Right atrium auricular region (tissue), 2 donors: ENCODE results near the gene PRDM5. TPM values are rescaled to one million over a fixed set of nuclear protein-coding genes. Genes with fewer than 3 reads are reported as not detected.

Experiments used
- DNase-seq: peaks from one replicate; pipeline ENCODE4 v3.0.0-alpha.2; 2019; ENCODE audit warnings: low spot score
- H3K27ac ChIP-seq, 2 donors: fragments of 200-600 bp; sonication (generic); 1 replicate in 1 of 2; 2 replicates in 1 of 2; pipeline ENCODE4 v1.5.1; 2016 to 2019
- H3K27me3 ChIP-seq, 2 donors: fragments of 200-600 bp; sonication (generic); one replicate each; pipeline versions ENCODE4 v1.5.1 to v1.6.0; 2017 to 2019
- H3K36me3 ChIP-seq: fragments of 200-600 bp; sonication (generic); one replicate; pipeline ENCODE4 v1.5.1; 2016
- H3K4me1 ChIP-seq, 2 donors: fragments of 200-600 bp; sonication (generic); one replicate each; pipeline versions ENCODE4 v1.5.1 to v1.6.0; 2017 to 2019
- H3K4me3 ChIP-seq, 2 donors: fragments of 200-600 bp; sonication (generic); 1 replicate in 1 of 2; 2 replicates in 1 of 2; pipeline ENCODE4 v1.5.1; 2017 to 2019; ENCODE audit warnings: mild to moderate bottlenecking in 1 of 2, moderate library complexity in 1 of 2
- H3K9me3 ChIP-seq, 2 donors: fragments of 200-600 bp; sonication (generic); one replicate each; pipeline ENCODE4 v1.5.1; 2019
- total RNA-seq, 2 donors: library from RNA; depleted of rRNA; stranded (reverse); fragments of >200 nt; gene quantifications; one replicate each; pipeline ENCODE4 v1.1.0, GENCODE V29; 2016
- TF ChIP-seq, protein P1 (sequence below), 2 donors: fragments of 200-600 bp; sonication (generic); IDR thresholded peaks; one replicate each; pipeline ENCODE4 v1.5.1; 2019; ENCODE audit warnings: antibody characterized with exemption in 2 of 2

PRDM5 gene
- 10 to 100 TPM in 1 of 2 donors, 1 to 10 TPM in 1; 8.1 to 12.8 TPM for total RNA-seq

DNA sequence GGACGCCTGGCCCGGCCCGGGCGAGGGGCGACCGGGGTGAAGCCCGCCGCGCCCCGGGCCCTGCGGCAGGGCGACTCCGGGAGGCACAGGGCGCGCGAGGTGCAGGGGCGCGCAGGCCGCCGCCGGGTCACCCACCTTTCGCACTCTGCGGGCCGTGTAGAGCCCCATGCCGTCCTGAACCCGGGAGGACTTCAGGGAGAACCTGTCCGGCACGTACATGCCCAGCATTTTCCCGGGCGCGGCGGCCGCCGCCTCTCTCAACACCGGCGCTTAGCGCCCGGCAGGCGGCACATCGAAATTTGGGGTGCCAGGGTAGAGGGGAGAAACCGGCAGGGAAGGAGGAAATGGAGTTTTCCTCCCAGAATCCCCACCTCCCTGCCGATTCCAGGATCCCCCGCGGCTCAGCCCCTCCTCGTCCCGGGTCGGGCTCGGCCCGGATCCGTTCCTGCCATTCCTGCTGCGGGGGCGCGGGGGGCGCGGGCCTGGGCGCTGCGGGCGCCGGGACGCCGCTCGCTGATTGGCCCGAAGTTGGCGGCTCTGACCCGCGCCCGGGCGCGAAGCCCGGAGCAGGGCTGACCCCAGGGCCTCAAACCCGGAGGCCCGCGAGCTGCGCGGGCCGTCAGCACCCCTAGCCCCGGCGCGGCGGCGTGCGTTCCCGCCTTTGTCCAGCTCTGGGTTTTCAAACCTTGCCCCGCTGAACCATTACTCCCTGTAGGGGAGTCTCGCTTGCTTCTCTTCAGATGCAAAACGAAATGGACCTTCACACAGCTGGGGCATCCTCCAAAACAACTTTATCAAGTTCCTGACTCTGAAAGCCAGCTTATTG lies at the start of gene PRDM5:
Gene PRDM5, minus strand, starts transcription at position 346 of the 826 bp plus-strand sequence. Its CDS starts 118 bp downstream, at position 228.
- Histone ChIP-seq H3K4me1 (peaks cover 0 to 18% of the 10 kb centered on the region in 2 donors), H3K9me3 (no peaks in the 10 kb centered on the region), H3K4me3 (peak within 1 kb of the TSS; percentile 73 to 80), H3K27me3 (no peaks in the 10 kb centered on the region), H3K27ac (peak within 1 kb of the TSS; percentile 90 to 94), H3K36me3 (no peaks in the 10 kb centered on the region)
- DNase-seq: peak; percentile 60
- TF ChIP-seq, protein P1, sequence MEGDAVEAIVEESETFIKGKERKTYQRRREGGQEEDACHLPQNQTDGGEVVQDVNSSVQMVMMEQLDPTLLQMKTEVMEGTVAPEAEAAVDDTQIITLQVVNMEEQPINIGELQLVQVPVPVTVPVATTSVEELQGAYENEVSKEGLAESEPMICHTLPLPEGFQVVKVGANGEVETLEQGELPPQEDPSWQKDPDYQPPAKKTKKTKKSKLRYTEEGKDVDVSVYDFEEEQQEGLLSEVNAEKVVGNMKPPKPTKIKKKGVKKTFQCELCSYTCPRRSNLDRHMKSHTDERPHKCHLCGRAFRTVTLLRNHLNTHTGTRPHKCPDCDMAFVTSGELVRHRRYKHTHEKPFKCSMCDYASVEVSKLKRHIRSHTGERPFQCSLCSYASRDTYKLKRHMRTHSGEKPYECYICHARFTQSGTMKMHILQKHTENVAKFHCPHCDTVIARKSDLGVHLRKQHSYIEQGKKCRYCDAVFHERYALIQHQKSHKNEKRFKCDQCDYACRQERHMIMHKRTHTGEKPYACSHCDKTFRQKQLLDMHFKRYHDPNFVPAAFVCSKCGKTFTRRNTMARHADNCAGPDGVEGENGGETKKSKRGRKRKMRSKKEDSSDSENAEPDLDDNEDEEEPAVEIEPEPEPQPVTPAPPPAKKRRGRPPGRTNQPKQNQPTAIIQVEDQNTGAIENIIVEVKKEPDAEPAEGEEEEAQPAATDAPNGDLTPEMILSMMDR (IDR thresholded peaks at IDR 0.05): peak in 1 of 2 donors; percentile 36

DNA sequence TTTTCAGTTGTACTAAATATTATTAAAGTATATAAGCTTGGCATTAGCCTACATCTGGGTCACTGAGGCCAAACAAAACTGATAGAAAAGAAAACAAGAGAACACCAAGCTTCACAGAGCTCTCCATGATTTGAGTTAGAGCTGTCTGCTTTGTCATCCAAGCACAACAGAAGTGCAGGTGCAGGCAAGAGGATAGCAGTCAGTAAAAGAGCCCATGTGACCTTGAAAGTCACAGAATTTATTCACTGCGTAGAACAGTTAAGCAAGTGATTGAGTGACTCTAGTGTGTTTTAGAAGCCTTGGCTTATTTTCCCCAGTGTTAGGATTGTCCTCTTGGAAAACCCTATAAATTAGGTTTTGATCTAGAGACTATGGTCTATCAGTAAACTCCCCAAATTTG lies 49.4 kb upstream of the PRDM5 start:
- Histone ChIP-seq H3K4me1 (no peaks in the 10 kb centered on the region), H3K36me3 (no peaks in the 10 kb centered on the region), H3K27ac (no peak overlapping the region), H3K27me3 (no peaks in the 10 kb centered on the region), H3K4me3 (no peak overlapping the region), H3K9me3 (no peaks in the 10 kb centered on the region)
- DNase-seq: no peak
- TF ChIP-seq, protein P1 (IDR thresholded peaks at IDR 0.05): no peak

DNA sequence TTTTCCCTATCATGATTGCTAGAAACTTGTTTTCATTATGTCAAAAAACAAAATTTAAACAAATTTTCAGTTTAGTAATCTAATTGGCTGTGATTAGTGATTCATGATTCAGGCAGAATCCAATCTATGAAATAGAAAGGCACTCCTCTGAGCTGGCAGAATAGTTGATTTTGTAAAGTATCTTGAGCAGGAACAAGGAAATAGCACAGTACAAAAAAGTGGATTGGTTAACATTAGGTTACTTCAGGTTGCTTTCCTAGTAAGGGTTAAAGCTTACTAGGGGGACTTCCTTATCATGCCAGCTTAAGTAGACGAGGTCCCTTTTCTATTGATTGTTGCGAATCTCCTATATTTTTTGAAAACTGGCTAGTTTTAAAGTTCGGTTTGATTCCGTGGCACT lies 43.4 kb upstream of the PRDM5 start:
- no peaks in the 10 kb centered on the region for H3K36me3 ChIP-seq
- DNase-seq: no peak
- no peak overlapping the region for H3K4me3 ChIP-seq
- H3K27ac ChIP-seq: no peak overlapping the region
- no peaks in the 10 kb centered on the region for H3K4me1 ChIP-seq
- TF ChIP-seq, protein P1 (IDR thresholded peaks at IDR 0.05): no peak
- H3K27me3 ChIP-seq: no peaks in the 10 kb centered on the region
- no peaks in the 10 kb centered on the region for H3K9me3 ChIP-seq

DNA sequence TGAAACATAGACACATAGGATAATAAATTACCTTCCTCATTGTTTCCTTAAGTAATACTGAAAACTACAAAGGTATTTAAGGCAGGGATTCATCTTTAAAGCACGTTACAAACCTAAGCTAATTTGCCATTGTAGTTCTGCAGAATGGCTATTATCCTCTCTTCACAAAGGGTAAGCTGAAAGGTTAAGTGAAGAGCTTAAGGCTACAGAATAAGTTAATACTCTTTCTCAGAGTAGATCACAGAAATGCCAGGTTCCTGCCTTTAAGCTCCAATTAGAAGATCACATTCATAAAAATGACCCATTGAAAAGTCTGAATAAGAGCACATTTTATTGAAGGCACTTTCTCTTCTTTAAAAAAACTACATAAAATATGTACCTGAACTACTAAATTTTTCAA lies 42.1 kb upstream of the PRDM5 start:
- no peak for DNase-seq
- H3K9me3 ChIP-seq: no peaks in the 10 kb centered on the region
- H3K36me3 ChIP-seq: no peaks in the 10 kb centered on the region
- H3K27me3 ChIP-seq: no peaks in the 10 kb centered on the region
- TF ChIP-seq, protein P1 (IDR thresholded peaks at IDR 0.05): no peak
- H3K4me3 ChIP-seq: no peak overlapping the region
- no peak overlapping the region for H3K27ac ChIP-seq
- H3K4me1 ChIP-seq: no peaks in the 10 kb centered on the region

DNA sequence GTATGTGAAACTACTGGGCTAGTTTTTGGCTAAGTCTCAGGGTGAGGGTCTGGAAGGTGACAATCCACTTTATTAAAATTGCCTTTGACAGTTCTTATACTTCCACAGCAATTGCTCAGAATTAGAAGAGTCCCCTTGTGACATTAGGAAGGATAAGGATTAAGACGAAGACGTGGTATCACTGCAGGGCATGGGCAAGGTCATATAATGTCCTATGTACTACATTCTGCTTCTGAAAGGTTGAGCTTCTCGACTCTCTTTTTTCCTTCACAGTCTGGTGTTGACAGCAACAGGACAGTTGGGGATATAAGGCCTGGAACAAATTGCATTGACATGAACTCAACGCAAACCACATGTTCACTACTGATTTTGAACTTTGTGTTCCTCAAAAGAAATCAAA lies 40.9 kb upstream of the PRDM5 start:
- TF ChIP-seq, protein P1 (IDR thresholded peaks at IDR 0.05): no peak
- Histone ChIP-seq H3K36me3 (no peaks in the 10 kb centered on the region), H3K27ac (no peak overlapping the region), H3K4me3 (no peak overlapping the region), H3K9me3 (no peaks in the 10 kb centered on the region), H3K27me3 (no peaks in the 10 kb centered on the region), H3K4me1 (no peaks in the 10 kb centered on the region)
- no peak for DNase-seq
